DMS53 (cell line): ENCODE measurements around the gene ZNF326.

ENCODE experiments used
- DNase-seq: peaks from one replicate; lab custom pipeline; 2025; lab: John Stamatoyannopoulos, UW

The ZNF326 gene, protein sequence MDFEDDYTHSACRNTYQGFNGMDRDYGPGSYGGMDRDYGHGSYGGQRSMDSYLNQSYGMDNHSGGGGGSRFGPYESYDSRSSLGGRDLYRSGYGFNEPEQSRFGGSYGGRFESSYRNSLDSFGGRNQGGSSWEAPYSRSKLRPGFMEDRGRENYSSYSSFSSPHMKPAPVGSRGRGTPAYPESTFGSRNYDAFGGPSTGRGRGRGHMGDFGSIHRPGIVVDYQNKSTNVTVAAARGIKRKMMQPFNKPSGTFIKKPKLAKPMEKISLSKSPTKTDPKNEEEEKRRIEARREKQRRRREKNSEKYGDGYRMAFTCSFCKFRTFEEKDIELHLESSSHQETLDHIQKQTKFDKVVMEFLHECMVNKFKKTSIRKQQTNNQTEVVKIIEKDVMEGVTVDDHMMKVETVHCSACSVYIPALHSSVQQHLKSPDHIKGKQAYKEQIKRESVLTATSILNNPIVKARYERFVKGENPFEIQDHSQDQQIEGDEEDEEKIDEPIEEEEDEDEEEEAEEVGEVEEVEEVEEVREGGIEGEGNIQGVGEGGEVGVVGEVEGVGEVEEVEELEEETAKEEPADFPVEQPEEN

DNA sequence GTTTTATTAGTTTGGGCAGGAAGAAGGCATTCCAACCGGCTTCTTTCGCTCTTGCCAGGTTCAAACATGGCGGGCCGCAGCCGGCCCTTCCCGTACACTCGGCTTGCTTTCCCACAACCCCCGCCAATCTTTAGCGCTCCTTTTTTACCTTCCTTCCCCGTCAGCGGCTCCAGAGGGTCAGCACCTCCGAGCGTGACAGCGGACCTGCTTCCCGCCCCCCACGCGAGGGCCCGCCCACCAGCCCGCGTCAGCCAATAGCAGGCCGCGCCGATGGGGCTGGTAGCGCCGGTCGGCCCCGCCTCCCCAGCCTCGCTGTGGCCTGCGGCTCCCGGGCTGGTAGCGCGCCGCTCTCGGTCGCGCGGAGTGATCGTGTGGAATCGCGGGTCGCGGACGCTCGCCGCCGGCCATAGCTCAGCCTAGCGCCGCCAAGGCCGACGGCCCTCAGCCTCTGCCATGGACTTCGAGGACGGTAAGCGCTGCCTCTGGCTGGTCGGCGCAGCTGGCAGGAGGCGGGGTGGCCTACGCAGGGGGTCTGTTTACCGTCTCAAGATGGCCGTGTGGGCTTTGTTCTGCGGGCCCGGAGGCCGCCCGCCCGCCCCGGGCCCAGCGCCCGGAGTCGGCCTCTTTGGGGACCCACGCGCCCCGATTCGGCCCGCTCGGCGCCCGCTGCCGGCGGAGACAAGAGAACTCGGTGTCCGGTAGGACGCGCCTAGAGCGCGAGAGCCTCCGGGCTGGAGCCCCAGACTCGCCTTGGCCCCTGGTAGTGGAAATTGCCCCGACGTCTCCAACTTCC is at the start of gene ZNF326:
Gene ZNF326, plus strand, starts transcription at position 306 of the 793 bp plus-strand sequence. Its CDS starts 148 bp downstream, at position 454.
- DNase-seq, result peak; percentile 99

DNA sequence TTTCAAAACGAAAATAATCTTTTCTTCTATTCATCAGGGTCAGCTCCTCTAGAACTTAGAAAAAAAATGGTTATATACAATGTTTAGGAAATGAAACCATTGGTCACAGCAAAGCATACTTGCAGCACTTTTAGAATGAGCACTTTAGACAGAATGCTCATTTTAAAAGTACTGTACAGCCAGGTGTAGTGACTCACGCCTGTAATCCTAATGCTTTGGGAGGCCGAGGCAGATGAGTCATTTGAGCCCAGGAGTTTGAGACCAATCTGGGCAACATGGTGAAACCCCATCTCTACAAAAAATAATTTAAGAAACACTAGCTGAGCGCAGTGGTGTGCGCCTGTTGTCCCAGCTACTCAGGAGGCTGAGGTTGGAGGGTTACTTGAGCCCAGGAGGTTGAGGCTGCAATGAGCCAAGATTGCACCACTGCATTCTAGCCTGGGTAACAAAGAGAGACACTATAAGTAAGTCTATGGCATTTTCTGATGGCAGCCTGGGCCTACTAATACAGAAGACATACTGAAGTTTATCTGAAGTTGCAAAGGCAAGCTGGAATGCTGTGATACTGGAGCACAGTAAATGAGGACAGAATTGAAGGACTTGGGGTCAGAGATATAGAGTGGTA is 48.9 kb upstream of the ZNF326 start:
- peak; percentile 22 for DNase-seq

DNA sequence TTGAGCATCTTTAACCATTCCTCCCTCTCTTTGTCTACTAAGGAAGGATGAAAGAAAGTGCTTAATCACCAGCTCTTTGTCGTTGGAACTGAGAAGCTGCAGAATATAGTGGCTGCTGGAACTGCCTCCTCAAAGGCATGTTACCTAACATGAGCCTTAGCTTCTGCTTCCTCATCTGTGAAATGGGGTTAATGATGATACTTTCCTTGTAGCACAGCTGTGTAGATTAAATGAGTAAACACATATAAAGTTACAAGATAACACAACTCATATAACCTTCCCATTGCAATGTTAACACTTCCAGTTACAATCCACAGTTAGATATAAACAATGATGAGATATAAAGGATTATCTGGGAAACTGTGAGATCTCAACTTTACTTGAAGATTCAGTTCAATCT is 48.4 kb upstream of the ZNF326 start:
- no peak for DNase-seq

DNA sequence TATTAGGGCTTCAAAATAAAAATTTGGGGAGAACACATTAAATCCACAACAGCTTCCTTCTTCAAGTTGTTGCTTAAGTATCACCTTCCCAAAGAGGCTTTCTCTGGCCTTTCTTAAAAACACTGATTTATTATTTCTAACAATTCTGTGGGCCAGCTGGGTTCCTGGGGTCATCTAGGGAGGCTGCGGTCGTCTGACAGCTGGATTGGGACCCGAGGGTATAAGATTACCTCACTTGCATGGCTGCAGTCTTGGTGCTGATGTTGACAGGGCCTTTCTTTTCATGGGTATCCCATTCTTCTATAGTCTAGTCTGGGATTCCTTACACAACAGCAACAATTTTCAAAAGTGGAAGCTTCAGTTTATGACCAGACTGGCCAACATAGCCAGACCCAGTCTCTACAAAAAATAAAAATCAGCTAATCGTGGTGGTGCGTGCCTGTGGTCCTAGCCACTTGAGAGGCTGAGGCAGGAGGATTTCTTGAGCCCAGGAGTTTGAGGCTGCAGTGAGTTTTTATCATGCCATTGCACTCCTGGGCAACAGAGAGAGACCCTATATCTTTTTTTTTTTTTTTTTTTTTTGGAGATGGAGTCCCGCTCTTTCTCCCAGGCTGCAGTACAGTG is 46.1 kb upstream of the ZNF326 start:
- no peak for DNase-seq

DNA sequence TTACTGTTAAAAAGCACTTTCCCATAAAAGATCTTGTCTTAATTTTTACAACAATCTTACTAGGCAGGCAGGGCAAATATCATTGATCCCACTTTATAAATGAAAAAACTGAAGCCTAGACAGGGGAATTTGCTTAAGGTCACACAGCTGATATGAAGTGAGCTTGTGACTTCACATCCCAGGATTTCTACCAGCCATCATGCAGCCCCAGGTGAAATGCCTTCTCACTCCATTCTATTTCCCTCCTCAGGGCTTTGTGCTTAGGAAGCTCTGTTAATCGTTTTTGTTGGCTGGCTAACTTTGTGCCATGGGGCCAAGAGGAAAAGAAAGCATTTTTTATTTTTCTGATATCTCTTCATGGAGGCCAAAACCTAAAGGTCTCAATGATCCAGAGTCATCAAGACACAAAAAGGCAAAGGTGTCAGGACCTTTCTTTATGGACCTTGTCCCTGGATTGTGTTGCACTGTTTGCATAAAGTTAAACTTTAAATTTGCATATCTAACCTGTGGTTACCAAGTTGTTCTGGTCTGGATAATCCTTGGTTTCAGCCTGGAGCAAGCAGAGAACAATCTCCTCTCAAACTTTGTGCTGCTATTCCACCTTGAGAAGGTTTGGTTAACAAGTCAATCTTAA is 44.8 kb upstream of the ZNF326 start:
- no peak for DNase-seq

DNA sequence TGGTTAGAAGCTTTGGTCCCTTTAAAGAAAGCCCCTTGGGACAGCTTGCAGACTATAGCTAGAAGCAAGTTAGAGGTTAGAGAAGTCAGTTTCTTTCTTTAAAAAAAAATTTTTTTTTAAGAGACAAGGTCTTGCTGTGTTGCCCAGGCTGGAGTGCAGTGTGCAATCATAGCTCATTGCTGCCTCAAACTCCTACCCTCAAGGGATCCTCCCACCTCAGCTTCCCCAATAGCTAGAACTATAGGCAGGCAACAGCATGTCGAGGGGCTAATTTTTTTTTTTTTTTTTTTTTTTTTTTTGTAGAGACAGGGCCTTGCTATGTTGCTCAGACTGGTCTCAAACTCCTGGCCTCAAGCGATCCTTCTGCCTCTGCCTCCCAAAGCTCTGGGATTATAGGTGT is 44.2 kb upstream of the ZNF326 start:
- DNase-seq, result no peak

DNA sequence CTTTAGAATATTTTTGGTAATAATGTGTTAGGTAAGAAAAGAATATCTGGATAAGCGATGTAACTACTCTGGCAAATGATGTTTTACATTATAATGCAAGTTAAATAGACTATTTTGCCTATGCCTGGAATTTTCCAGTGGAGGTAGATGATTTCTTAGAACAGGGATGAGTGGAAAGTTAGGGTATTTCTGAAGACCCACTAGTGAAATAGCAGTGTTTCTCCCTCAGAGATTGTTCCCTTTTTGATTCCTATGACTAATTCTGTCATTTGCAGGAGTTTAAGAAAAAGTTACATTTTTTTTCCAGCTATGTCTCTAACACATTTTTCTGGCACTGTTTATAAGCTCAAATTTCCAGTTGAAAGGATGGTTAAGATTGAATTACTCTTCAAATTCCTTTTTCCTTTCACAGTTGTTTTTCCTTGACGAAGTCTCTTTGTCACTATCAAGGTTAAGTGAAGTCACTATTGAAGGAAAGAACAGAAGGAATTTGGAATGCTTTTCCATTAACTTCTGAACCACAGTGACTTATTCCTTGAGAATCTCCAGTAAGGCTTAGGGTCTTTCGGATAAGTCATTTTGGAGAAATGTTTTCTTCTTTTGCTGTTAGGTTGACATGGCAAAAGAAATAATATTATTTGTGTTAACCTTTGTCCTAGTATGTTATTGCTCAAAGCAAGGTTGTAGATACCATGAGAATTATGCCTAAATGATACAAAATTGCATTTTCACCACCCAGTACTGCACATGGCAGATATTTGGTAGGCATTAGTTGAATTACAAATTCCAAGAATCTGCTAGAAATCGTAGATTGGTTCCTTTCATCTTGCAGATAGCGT is 42.9 kb upstream of the ZNF326 start:
- DNase-seq, result no peak

DNA sequence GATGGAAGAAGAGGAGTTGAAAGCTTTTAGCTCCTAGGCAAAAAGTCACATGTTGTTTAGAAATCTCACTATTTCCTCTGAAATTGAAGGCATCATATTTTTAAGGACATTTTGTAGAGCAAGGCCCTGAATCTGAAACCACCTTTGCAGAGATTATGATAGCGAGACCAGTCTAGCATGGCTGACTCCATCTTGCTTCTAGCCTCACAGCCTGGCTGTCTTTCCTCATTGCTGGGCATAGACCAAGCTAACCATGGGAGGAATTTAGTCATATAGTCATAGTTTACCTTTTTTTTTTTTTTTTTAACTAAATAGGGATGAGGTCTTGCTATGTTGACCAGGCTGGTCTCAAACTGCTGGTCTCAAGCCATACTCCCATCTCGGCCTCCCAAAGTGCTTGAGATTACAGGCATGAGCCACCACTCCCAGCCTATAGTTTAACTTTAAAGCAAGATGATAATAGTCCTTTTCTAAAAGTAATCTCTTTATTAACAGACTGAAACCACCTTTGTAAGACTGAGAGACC is 42.2 kb upstream of the ZNF326 start:
- no peak for DNase-seq

DNA sequence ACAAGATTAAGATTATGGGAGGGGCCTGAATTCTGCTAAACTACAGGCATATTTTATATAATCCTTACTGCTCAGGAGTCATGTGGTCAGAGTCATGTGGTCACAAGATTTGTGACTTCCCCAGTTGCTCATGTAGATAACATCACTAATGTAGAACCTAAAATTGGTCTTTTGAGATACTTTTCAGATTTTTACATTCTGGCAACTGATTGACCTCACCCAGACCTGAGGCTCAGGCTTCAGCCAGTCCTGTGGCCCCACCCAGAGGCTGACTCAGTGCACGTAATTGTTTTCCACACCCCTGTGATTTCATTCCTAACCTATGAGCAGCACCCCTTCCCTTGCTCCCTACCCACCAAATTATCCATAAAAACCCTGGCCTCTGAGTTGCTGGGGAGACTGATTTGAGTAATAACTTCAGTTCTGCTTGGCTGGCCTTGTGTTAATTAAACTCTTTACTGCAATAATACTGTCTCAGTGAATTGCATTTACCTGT is 41.7 kb upstream of the ZNF326 start:
- peak; percentile 33 for DNase-seq

DNA sequence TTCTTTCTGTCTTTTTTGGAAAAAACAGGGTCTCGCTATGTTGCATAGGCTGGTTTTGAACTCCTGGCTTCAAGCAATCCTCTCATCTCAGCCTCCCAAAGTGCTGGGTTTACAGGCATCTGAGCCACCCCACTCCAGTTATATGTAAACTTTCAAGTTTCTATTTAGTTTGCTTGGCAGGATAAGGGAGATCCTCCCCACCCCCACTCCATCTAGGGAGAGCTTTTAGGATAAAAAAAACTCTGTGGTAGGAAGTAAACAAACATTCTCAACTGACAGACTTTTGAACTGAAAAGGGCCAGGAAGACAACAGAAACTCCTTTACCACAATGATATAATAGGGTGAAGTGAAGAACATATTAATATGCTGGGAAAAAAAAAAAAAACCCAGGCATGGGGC is 41.0 kb upstream of the ZNF326 start:
- DNase-seq, result no peak

DNA sequence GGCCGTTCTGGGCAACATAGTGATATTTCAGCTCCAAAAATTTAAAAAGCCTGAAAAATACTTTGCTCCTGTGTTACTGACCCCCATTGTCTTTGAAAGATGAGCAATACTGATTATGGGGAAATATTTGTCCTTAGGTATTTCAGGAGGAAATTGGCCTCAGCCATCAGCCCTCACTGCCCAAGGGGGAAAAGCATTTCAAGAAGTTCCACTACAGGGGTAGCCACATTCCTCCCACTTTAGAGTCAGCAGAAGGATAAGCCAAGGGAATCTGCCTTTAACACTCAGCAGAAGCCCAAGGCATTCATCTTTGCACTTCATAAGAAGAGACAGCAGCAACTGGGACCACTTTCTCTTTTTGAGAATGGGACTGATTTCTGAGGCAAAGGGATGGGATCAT is 40.5 kb upstream of the ZNF326 start:
- DNase-seq, result no peak

DNA sequence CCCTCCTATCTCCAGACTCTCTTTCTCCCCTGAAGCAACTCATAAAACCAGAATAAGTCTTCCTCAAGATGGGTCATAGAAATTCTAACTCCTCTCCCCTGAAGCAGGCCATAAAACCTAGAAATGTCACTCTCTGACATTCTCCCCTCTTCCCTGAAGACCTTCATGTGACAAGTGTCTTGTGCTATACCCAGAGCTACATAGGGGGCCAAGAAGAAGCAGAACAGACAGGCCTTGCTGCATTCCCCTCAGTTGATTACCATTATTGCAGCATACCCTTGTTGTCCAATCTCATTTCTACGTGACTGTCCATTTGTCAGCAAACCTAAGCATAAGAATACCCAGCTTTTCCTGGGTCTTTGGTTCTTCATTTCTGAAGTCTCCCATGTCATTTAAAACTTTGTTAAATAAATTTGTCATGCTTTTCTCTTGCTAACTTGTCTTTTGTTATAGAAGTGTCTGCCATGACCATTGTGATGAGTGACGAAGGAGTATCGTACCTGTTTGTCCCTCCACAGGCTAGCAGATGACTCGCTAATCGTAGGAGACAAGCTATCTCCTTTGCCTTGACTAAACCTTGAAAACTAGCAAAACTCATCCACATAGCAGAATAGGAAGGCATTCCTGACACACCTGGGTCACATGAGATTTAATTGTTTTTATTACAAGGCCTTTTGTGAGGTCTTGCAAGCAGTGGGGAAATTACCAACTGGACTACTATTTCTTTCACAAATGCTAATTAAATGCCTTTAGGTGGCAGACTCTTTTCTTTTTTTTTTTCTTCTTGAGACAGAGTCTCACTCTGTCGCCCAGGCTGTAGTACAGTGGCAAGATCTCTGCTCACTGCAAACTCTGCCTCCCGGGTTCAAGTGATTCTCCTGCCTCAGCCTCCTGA is 39.4 kb upstream of the ZNF326 start:
- DNase-seq, result no peak

DNA sequence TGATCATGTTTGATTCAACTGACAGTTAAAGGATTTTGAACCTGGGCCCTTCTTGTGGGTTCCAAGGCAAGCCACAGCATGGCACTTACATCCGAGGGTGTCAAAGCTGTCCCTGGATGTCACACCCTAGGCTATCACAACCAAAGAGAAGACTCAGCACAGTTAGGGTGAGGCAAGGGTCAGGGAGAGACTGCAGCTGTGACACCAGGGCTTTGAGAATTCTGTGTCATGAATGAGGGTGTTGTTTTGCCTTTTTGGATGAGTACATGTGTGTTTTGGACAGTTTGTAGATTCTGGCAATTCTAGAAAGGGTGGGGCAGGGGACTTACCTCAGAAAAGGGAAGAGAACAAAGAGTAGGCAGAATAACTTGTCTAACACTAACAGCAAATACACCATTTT is 37.8 kb upstream of the ZNF326 start:
- no peak for DNase-seq

DNA sequence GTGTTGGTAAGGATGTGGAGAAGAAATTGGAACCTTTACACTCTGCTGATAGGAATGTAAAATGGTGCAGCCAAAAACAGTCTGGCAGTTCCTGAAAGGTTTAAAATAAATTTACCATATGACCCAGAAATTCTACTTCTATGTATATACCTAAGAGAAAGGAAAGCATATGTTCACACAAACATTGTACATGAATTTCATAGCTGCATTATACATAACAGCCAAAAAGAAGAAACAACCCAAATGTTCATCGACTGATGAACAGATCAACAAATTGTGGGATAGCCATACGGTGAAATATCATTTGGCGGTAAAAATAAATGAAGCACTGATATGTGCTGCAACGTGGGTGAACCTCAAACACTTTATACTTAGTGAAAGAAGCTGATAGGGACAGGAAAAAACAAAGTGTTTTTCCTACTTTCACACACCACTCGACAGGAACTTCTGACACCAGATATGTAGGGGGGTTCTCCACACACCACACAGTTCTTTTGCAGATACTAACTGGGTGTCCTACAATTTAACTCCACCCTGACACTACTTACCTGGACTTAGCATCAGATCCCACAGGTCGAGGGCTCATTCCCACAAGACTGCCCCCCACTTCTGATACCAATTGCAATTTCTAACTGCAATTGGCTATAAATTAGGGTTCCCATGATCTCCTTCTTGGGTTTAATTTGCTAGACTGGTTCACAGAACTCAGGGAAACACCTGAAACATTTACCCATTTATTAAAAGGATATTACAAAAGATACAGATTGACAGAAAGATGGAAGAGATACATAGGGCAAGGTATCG is 35.9 kb upstream of the ZNF326 start:
- no peak for DNase-seq

DNA sequence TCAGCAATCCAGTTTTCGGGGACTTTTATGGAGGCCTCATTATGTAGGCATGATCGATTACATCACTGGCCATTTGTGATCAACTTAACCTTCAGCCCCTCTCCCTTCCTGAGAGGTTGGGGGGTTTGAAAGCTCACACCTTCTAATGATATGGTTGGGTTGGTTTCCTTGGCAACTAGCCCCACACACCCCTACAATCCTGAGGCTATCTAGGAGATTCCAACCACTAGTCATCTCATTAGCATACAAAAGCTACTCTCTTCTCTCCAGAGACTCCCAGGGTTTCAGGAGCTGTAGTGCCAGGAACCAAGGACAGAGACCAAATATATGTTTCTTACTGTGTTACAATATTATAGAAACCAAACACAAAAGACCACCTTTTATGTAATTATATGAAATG is 35.2 kb upstream of the ZNF326 start:
- no peak for DNase-seq

DNA sequence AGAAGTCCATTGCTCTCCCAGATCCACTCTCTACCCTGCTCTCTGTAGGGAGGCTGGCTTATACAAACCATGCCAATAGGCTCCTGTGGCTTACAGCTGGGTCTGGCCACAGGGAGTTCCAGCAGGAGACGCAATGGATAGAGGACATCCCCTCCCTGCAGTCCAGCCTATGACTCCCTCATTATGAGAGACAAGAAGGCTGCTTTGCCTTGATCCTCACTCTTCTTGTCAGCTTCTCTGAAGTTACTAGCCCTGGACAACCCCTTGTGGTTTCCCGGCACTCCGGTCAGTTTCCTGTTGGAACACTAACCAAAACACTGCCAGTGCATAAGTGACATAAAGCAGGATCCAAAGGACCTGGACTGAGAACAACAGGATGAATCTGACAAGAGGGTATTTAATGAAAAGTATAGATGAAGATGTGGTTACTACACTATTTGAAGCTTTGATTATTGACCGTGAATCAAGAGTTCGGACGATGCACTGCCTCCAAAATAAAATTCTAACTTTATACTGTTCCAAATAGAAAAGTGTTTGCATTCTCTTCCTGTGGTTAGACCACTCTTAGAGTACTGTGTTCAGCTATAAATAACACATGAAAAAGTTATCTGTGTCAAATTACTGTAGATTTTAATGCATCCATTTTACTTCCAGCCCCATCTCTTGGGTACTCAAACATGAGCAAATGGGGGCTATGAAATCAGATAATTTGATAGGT is 32.7 kb upstream of the ZNF326 start:
- no peak for DNase-seq

DNA sequence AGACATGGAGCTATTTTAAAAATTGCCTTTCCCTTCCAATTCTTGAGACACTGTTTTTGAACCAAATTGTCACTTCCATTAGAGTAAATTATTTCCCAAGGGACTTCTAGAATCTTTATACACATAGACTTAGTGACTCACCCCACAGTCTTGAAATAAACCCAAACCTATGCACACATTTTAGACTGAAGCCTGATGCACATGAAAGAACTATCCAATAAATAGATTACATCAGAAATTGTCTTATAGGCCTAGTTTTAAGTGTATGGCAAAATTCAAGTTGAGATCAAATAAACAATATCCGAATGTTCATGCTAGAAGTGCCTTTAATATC is 32.2 kb upstream of the ZNF326 start:
- DNase-seq, result no peak
